WTC11 (cell line): ENCODE results near the gene TEX261. TPM values are rescaled to one million over a fixed set of nuclear protein-coding genes. Genes with fewer than 3 reads are reported as not detected.

Experiments used
- ATAC-seq: fragments of 200-7000 bp; cut with Tn5 transposase; 2 replicates; pipeline ENCODE4 v1.10.0; 2021; ENCODE audit warnings: mild to moderate bottlenecking, moderate library complexity
- CTCF ChIA-PET: fragments of 300-600 bp; sonication (Branson Sonifier 250); formaldehyde crosslinking; loops from one replicate; lab custom pipeline; 2021; ENCODE audit warnings: antibody characterized with exemption; lab: Charles Lee
- POLR2A ChIA-PET: fragments of 350-600 bp; sonication (Branson Sonifier 250); formaldehyde crosslinking; loops from one replicate; lab custom pipeline; 2021; ENCODE audit warnings: antibody characterized with exemption; lab: Charles Lee
- DNase-seq: peaks from one replicate; pipeline ENCODE4 v3.0.0; 2021; ENCODE audit warnings: low spot score
- H3K27ac Mint-ChIP-seq: 2 replicates; pipeline ENCODE4 v1.8.0; 2021; ENCODE audit warnings: mixed read lengths
- H3K27me3 Mint-ChIP-seq: 2 replicates; pipeline ENCODE4 v1.8.0; 2021; ENCODE audit warnings: low read depth, mild to moderate bottlenecking, moderate library complexity, mixed read lengths
- H3K36me3 Mint-ChIP-seq: 2 replicates; pipeline ENCODE4 v1.8.0; 2021; ENCODE audit warnings: mixed read lengths
- H3K4me1 Mint-ChIP-seq: 2 replicates; pipeline ENCODE4 v1.8.0; 2022; ENCODE audit warnings: mixed read lengths
- H3K4me3 Mint-ChIP-seq: 2 replicates; pipeline ENCODE4 v1.8.0; 2021; ENCODE audit warnings: mild to moderate bottlenecking, moderate library complexity, mixed read lengths
- H3K9me3 Mint-ChIP-seq: 2 replicates; pipeline ENCODE4 v1.8.0; 2021; ENCODE audit warnings: mixed read lengths
- CBFB ChIP-seq: sonication (generic); formaldehyde crosslinking; IDR thresholded peaks from 2 replicates; pipeline ENCODE4 v1.8.1; 2022; ENCODE audit warnings: mild to moderate bottlenecking, low read depth, missing genetic modification reagents
- EMX1 ChIP-seq: fragments of 250-450 bp; sonication (Bioruptor Pico); IDR thresholded peaks from 2 replicates; pipeline ENCODE4 v1.8.0; 2021; ENCODE audit warnings: mild to moderate bottlenecking
- JAZF1 ChIP-seq: fragments of 250-450 bp; sonication (Bioruptor Pico); IDR thresholded peaks from 2 replicates; pipeline ENCODE4 v1.9.0; 2021; ENCODE audit warnings: moderate library complexity, mild to moderate bottlenecking, inconsistent platforms
- MXD4 ChIP-seq: fragments of 250-450 bp; sonication (Bioruptor Pico); IDR thresholded peaks from 2 replicates; pipeline ENCODE4 v1.8.0; 2021; ENCODE audit warnings: mild to moderate bottlenecking, moderate library complexity, borderline replicate concordance
- NFE2L1 ChIP-seq: sonication (generic); formaldehyde crosslinking; IDR thresholded peaks from 2 replicates; pipeline ENCODE4 v1.8.1; 2023; ENCODE audit warnings: missing genetic modification reagents
- SOX15 ChIP-seq: fragments of 250-450 bp; sonication (Bioruptor Pico); IDR thresholded peaks from 2 replicates; pipeline ENCODE4 v1.9.0; 2021; ENCODE audit warnings: mild to moderate bottlenecking
- TCF7 ChIP-seq: sonication (generic); formaldehyde crosslinking; IDR thresholded peaks from 2 replicates; pipeline ENCODE4 v1.8.0; 2022; ENCODE audit warnings: mild to moderate bottlenecking, low read depth, missing genetic modification reagents, moderate library complexity
- TEAD1 ChIP-seq: sonication (generic); formaldehyde crosslinking; IDR thresholded peaks from 2 replicates; pipeline ENCODE4 v1.8.0; 2022; ENCODE audit warnings: mild to moderate bottlenecking, missing genetic modification reagents
- TP53 ChIP-seq: sonication (generic); formaldehyde crosslinking; IDR thresholded peaks from 2 replicates; pipeline ENCODE4 v1.8.1; 2023; ENCODE audit warnings: mild to moderate bottlenecking, missing genetic modification reagents
- ZNF138 ChIP-seq: sonication (generic); formaldehyde crosslinking; conservative IDR thresholded peaks from 2 replicates; pipeline ENCODE4 v1.8.1; 2022; ENCODE audit warnings: mild to moderate bottlenecking, moderate library complexity, missing genetic modification reagents
- ZNF232 ChIP-seq: sonication (generic); formaldehyde crosslinking; IDR thresholded peaks from 2 replicates; pipeline ENCODE4 v1.8.0; 2022; ENCODE audit warnings: mild to moderate bottlenecking, missing genetic modification reagents
- ZNF416 ChIP-seq: fragments of 250-450 bp; sonication (Bioruptor Pico); IDR thresholded peaks from 2 replicates; pipeline ENCODE4 v1.9.0; 2021; ENCODE audit warnings: mild to moderate bottlenecking, inconsistent platforms
- total RNA-seq: library from RNA; stranded (reverse); gene quantifications from 3 replicates; pipeline ENCODE4 v1.2.3, GENCODE V29; 2021
- TF ChIP-seq, protein P1 (sequence below): fragments of 250-450 bp; sonication (Bioruptor Pico); IDR thresholded peaks from 2 replicates; pipeline ENCODE4 v1.9.0; 2021; ENCODE audit warnings: mild to moderate bottlenecking, borderline replicate concordance
- TF ChIP-seq, protein P2 (sequence below): fragments of 250-450 bp; sonication (Bioruptor Pico); IDR thresholded peaks from 2 replicates; pipeline ENCODE4 v1.9.0; 2021; ENCODE audit warnings: mild to moderate bottlenecking
- TF ChIP-seq, protein P3 (sequence below): sonication (generic); formaldehyde crosslinking; IDR thresholded peaks from 2 replicates; pipeline ENCODE4 v1.8.0; 2022; ENCODE audit warnings: mild to moderate bottlenecking, missing genetic modification reagents
- TF ChIP-seq, protein P4 (sequence below): sonication (generic); formaldehyde crosslinking; IDR thresholded peaks from 2 replicates; pipeline ENCODE4 v1.8.1; 2022; ENCODE audit warnings: low read depth, mild to moderate bottlenecking, moderate library complexity, missing genetic modification reagents, borderline replicate concordance
- TF ChIP-seq, protein P5 (sequence below): sonication (generic); formaldehyde crosslinking; IDR thresholded peaks from 2 replicates; pipeline ENCODE4 v1.8.0; 2022; ENCODE audit warnings: mild to moderate bottlenecking, missing genetic modification reagents
- TF ChIP-seq, protein P6 (sequence below): fragments of 250-450 bp; sonication (Bioruptor Pico); IDR thresholded peaks from 2 replicates; pipeline ENCODE4 v1.9.0; 2021; ENCODE audit warnings: mild to moderate bottlenecking
- TF ChIP-seq, protein P7 (sequence below): fragments of 250-450 bp; sonication (Bioruptor Pico); IDR thresholded peaks from 2 replicates; pipeline ENCODE4 v1.8.0; 2021; ENCODE audit warnings: mild to moderate bottlenecking
- TF ChIP-seq, protein P8 (sequence below): sonication (generic); formaldehyde crosslinking; IDR thresholded peaks from 2 replicates; pipeline ENCODE4 v1.8.0; 2022; ENCODE audit warnings: missing genetic modification reagents

Gene TEX261
- total RNA-seq, 1 experiment from 2014 or later, result 18.3 TPM

DNA sequence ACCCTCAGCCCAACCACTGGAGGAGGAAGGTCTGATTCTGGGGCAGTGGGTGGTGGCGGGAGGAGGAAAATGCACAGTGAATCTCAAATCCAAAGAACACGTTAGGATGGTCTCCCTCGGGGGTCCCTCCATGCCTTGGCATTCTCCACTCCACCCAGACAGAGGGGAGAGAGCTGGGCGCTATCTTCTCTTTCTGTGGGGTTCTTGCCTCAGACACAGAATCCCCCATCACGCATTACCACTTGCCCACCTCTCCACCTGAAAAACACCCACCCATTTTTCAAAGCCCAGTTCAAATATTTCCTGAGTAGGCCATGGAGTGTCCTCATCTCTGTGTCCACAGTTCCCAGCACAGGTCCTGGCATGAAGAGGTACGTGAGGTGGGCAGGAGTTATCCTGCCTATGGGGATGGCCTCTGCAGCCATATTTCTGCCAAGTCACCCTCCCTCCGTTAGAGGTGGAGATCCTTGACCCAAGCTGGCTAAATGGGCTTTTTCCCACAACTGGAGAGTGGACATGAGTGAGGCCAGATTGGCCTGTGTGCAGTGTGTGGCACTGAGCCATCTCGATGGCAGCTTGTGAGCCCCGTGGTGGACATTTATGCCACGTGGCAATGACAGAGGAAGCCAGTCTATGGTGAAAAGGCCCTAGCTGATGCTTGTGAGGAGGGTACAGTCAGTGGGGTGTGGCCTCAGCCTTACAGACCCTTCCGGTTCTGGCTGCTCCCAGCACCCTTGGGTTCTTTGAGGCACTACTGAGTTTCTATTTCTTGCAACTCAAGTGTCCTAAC is 9.5 kb upstream of the TEX261 start (continued):
- TF ChIP-seq, protein P1, sequence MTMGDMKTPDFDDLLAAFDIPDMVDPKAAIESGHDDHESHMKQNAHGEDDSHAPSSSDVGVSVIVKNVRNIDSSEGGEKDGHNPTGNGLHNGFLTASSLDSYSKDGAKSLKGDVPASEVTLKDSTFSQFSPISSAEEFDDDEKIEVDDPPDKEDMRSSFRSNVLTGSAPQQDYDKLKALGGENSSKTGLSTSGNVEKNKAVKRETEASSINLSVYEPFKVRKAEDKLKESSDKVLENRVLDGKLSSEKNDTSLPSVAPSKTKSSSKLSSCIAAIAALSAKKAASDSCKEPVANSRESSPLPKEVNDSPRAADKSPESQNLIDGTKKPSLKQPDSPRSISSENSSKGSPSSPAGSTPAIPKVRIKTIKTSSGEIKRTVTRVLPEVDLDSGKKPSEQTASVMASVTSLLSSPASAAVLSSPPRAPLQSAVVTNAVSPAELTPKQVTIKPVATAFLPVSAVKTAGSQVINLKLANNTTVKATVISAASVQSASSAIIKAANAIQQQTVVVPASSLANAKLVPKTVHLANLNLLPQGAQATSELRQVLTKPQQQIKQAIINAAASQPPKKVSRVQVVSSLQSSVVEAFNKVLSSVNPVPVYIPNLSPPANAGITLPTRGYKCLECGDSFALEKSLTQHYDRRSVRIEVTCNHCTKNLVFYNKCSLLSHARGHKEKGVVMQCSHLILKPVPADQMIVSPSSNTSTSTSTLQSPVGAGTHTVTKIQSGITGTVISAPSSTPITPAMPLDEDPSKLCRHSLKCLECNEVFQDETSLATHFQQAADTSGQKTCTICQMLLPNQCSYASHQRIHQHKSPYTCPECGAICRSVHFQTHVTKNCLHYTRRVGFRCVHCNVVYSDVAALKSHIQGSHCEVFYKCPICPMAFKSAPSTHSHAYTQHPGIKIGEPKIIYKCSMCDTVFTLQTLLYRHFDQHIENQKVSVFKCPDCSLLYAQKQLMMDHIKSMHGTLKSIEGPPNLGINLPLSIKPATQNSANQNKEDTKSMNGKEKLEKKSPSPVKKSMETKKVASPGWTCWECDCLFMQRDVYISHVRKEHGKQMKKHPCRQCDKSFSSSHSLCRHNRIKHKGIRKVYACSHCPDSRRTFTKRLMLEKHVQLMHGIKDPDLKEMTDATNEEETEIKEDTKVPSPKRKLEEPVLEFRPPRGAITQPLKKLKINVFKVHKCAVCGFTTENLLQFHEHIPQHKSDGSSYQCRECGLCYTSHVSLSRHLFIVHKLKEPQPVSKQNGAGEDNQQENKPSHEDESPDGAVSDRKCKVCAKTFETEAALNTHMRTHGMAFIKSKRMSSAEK (CRISPR knock-in tag), result no peak
- no peak for TF ChIP-seq JAZF1 (CRISPR knock-in tag)

DNA sequence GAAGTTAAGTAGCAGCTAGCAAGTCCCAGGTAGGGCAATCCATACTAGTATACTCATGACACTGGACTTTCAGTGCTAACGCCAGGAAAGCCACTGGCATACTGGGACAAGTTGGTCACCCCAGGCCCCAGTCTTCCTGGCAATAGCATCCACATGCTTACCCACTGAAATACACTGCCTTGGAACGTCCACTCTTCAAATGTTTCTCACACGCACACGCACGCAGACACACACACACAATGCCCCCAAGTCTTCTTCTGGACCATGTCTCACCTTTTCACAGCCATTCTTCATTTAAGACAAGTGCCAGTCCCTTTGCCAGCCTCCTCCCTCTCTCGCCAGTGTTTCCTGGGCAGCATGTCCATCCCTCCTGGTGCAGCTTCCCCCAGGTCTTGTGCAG is 8.7 kb upstream of the TEX261 start:
- Mint-ChIP-seq H3K9me3 (no peaks in the 10 kb centered on the region; the same call in 1 of the 2 replicates), H3K4me3 (no peak overlapping the region), H3K27ac (no peak overlapping the region), H3K27me3 (peaks cover 31% of the 10 kb centered on the region), H3K36me3 (no peaks in the 10 kb centered on the region), H3K4me1 (peaks cover 18% of the 10 kb centered on the region)
- ChIA-PET CTCF (interaction anchor here (2.9 kb wide), 1 partner anchor 19 kb away, joined by 68 read pairs; no protein-coding TSS in a partner anchor), POLR2A (no interaction called here)
- DNase-seq (no peak), ATAC-seq (no peak)
- TF ChIP-seq, protein P2, sequence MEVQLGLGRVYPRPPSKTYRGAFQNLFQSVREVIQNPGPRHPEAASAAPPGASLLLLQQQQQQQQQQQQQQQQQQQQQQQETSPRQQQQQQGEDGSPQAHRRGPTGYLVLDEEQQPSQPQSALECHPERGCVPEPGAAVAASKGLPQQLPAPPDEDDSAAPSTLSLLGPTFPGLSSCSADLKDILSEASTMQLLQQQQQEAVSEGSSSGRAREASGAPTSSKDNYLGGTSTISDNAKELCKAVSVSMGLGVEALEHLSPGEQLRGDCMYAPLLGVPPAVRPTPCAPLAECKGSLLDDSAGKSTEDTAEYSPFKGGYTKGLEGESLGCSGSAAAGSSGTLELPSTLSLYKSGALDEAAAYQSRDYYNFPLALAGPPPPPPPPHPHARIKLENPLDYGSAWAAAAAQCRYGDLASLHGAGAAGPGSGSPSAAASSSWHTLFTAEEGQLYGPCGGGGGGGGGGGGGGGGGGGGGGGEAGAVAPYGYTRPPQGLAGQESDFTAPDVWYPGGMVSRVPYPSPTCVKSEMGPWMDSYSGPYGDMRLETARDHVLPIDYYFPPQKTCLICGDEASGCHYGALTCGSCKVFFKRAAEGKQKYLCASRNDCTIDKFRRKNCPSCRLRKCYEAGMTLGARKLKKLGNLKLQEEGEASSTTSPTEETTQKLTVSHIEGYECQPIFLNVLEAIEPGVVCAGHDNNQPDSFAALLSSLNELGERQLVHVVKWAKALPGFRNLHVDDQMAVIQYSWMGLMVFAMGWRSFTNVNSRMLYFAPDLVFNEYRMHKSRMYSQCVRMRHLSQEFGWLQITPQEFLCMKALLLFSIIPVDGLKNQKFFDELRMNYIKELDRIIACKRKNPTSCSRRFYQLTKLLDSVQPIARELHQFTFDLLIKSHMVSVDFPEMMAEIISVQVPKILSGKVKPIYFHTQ (CRISPR knock-in tag), result no peak
- TF ChIP-seq ZNF138 (CRISPR knock-in tag) (no peak), NFE2L1 (CRISPR knock-in tag) (no peak), TP53 (CRISPR knock-in tag) (no peak), EMX1 (no peak), MXD4 (no peak), ZNF416 (no peak), CBFB (CRISPR knock-in tag) (no peak), JAZF1 (CRISPR knock-in tag) (no peak), SOX15 (no peak), ZNF232 (CRISPR knock-in tag) (no peak), TEAD1 (CRISPR knock-in tag) (no peak), TCF7 (CRISPR knock-in tag) (no peak)
- TF ChIP-seq, protein P3, sequence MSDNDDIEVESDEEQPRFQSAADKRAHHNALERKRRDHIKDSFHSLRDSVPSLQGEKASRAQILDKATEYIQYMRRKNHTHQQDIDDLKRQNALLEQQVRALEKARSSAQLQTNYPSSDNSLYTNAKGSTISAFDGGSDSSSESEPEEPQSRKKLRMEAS (CRISPR knock-in tag), result no peak
- TF ChIP-seq, protein P4, sequence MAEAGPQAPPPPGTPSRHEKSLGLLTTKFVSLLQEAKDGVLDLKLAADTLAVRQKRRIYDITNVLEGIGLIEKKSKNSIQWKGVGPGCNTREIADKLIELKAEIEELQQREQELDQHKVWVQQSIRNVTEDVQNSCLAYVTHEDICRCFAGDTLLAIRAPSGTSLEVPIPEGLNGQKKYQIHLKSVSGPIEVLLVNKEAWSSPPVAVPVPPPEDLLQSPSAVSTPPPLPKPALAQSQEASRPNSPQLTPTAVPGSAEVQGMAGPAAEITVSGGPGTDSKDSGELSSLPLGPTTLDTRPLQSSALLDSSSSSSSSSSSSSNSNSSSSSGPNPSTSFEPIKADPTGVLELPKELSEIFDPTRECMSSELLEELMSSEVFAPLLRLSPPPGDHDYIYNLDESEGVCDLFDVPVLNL (CRISPR knock-in tag), result no peak
- TF ChIP-seq, protein P5, sequence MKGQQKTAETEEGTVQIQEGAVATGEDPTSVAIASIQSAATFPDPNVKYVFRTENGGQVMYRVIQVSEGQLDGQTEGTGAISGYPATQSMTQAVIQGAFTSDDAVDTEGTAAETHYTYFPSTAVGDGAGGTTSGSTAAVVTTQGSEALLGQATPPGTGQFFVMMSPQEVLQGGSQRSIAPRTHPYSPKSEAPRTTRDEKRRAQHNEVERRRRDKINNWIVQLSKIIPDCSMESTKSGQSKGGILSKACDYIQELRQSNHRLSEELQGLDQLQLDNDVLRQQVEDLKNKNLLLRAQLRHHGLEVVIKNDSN (CRISPR knock-in tag), result no peak
- TF ChIP-seq, protein P6, sequence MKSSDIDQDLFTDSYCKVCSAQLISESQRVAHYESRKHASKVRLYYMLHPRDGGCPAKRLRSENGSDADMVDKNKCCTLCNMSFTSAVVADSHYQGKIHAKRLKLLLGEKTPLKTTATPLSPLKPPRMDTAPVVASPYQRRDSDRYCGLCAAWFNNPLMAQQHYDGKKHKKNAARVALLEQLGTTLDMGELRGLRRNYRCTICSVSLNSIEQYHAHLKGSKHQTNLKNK (CRISPR knock-in tag), result no peak
- TF ChIP-seq, protein P7, sequence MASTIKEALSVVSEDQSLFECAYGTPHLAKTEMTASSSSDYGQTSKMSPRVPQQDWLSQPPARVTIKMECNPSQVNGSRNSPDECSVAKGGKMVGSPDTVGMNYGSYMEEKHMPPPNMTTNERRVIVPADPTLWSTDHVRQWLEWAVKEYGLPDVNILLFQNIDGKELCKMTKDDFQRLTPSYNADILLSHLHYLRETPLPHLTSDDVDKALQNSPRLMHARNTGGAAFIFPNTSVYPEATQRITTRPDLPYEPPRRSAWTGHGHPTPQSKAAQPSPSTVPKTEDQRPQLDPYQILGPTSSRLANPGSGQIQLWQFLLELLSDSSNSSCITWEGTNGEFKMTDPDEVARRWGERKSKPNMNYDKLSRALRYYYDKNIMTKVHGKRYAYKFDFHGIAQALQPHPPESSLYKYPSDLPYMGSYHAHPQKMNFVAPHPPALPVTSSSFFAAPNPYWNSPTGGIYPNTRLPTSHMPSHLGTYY (CRISPR knock-in tag), result no peak
- TF ChIP-seq, protein P8, sequence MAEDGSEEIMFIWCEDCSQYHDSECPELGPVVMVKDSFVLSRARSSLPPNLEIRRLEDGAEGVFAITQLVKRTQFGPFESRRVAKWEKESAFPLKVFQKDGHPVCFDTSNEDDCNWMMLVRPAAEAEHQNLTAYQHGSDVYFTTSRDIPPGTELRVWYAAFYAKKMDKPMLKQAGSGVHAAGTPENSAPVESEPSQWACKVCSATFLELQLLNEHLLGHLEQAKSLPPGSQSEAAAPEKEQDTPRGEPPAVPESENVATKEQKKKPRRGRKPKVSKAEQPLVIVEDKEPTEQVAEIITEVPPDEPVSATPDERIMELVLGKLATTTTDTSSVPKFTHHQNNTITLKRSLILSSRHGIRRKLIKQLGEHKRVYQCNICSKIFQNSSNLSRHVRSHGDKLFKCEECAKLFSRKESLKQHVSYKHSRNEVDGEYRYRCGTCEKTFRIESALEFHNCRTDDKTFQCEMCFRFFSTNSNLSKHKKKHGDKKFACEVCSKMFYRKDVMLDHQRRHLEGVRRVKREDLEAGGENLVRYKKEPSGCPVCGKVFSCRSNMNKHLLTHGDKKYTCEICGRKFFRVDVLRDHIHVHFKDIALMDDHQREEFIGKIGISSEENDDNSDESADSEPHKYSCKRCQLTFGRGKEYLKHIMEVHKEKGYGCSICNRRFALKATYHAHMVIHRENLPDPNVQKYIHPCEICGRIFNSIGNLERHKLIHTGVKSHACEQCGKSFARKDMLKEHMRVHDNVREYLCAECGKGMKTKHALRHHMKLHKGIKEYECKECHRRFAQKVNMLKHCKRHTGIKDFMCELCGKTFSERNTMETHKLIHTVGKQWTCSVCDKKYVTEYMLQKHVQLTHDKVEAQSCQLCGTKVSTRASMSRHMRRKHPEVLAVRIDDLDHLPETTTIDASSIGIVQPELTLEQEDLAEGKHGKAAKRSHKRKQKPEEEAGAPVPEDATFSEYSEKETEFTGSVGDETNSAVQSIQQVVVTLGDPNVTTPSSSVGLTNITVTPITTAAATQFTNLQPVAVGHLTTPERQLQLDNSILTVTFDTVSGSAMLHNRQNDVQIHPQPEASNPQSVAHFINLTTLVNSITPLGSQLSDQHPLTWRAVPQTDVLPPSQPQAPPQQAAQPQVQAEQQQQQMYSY, result no peak
